ENCODE measurements around the gene SPTY2D1.

DNA sequence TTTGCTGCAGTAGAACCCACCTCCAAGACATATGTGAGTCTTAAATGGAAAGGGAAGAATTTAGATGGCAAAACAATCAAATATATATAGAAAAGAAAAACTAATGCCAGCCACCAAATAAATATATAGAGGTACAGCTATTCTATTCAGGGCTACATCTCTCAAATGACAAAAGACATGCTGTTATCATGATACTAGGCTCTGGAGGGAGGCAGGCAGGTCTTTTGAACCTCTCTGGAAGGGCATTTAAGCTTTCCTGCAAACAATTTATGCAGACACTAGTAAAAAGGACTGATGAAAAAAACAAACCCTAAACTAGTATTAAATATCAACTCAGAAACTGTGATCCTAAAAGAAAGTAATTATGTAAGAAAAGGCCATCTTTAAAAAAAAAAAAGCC is 70.0 kb downstream of the SPTY2D1 start:
- TF ChIP-seq, protein P1, sequence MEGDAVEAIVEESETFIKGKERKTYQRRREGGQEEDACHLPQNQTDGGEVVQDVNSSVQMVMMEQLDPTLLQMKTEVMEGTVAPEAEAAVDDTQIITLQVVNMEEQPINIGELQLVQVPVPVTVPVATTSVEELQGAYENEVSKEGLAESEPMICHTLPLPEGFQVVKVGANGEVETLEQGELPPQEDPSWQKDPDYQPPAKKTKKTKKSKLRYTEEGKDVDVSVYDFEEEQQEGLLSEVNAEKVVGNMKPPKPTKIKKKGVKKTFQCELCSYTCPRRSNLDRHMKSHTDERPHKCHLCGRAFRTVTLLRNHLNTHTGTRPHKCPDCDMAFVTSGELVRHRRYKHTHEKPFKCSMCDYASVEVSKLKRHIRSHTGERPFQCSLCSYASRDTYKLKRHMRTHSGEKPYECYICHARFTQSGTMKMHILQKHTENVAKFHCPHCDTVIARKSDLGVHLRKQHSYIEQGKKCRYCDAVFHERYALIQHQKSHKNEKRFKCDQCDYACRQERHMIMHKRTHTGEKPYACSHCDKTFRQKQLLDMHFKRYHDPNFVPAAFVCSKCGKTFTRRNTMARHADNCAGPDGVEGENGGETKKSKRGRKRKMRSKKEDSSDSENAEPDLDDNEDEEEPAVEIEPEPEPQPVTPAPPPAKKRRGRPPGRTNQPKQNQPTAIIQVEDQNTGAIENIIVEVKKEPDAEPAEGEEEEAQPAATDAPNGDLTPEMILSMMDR (IDR thresholded peaks at IDR 0.05): no peak
- TF ChIP-seq EZH2 (IDR thresholded peaks at IDR 0.05): no peak
- TF ChIP-seq EZH2phosphoT487 (IDR thresholded peaks at IDR 0.05): no peak
